Endothelial cell of hepatic sinusoid (primary cell): ENCODE measurements around the gene RNF14.

Experiments
- in situ Hi-C: cut with HindIII; loops from 2 replicates; pipeline ENCODE4 v1.10.0; 2017; ENCODE audit warnings: low sequenced_read_pairs

The RNF14 gene

DNA sequence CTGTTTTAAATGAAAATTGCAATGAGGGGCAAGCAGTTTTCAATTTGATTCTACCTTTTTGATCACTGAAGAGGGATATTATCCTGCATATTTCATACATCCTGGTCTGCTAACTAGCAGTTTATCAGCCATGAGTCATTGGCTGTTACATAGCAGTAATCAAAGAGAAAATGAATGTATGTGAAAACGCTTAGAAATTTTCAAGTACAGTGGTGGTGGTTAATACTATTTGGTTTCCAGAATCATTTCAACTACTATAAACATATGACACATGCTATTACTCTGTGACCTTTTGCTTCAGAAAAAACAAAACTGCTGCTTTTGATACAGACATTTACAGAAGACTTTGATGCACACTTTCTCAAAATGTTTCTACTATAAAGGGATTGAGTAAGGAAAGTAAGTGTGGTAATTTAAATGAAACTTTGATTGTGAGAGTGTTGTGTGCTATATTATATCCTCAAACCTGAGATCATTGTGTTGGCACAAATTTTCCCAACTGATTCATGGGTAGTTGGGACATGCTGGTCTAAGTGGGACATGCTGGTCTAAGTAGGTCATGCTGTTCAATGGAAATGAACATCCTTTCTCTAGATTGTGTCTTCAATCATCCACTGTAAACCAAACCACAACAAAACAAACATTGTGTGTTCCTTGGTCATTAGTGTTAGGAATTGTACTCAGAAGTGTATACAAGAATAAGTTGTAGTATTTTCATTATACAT lies 5.1 kb downstream of the RNF14 start:
- in situ Hi-C loops = loop anchor here (10.0 kb wide), 2 partner anchors 279 to 571 kb away; no protein-coding TSS in a partner anchor

DNA sequence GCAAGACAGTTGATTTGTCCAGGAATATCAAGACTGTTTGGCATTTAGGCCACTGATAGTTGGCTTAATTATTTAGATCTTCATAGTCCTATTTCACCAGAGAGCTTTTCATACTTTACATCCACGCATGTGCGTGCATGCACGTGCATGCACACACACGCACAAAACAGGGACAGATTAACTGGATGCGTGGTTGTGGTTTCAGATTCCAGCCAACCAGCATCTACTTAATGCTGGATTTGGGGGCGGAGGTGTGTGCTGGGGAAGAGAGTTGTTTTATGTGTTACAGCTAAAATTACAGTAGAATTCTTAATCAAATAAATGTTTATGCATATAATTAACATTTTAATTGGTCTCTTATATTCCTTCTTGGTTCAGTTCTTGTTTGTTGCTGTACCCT lies 7.3 kb downstream of the RNF14 start:
- in situ Hi-C loops = loop anchor here (10.0 kb wide), 2 partner anchors 281 to 569 kb away; no protein-coding TSS in a partner anchor

DNA sequence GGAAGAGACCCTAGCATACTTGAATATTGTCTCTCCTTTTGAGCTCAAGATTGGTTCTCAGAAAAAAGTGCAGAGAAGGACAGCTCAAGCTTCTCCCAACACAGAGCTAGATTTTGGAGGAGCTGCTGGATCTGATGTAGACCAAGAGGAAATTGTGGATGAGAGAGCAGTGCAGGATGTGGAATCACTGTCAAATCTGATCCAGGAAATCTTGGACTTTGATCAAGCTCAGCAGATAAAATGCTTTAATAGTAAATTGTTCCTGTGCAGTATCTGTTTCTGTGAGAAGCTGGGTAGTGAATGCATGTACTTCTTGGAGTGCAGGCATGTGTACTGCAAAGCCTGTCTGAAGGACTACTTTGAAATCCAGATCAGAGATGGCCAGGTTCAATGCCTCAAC lies 9.5 kb downstream of the RNF14 start:
- in situ Hi-C loops = loop anchor here (10.0 kb wide), 2 partner anchors 284 to 566 kb away; no protein-coding TSS in a partner anchor

DNA sequence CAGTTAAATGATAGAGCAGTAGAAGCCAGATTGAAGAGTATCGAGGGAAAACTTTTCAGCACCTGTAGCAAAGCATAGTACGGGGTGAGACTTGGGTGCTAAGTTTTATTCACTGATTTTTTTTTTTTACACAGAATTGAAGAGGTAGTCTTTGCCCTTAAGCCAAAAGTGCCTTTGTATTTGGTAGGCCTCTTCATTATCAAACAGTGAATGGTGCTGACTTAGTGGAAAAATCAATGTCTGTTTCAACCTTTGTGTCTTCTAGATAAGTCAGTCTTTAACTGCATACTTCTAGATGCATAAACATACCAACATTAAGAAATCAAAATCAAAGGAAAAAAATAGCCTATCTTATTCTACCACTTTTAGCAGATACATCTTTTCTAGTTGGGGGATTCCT lies 13.7 kb downstream of the RNF14 start:
- in situ Hi-C loops = no loop called here

DNA sequence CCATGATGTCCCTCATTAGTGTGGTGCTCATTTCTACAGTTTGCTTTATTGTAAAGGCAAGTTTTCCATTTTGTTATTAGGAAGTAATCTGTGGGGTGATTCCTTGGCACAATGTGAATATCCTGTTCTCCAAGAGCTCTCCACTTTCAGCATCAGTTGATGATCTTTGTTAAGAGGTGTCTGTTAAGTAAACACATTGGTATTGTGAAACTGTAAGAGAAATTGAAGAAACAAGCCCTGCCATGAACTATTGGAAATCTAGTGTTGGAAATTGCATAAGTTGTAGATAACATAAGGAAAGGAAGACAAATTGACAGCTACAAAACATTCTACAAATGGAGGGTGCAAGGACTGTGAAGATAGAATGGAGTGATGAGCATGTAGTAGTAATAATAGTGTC lies 17.2 kb downstream of the RNF14 start:
- in situ Hi-C loops = loop anchor here (5.0 kb wide), 1 partner anchor 161 kb away; no protein-coding TSS in a partner anchor

DNA sequence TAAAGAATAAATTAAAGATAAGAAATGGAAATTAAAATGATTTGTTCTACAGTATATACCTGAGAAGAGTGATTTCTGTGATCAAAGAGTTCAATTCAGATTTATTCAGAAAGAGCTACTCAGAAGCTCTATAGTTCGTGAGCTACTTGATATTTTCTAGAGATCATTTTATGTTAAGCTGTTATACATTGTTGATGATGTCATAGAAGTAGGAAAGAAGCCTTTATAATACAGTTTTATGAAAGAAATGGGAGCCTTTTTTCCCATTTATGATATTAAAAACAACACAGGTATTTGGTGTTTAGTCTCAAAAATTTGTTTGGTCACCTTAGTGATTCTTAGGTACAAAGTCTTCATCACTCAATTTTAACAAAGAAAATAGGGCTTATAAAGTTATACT lies 20.8 kb downstream of the RNF14 start:
- in situ Hi-C loops = loop anchor here (5.0 kb wide), 1 partner anchor 158 kb away; no protein-coding TSS in a partner anchor

DNA sequence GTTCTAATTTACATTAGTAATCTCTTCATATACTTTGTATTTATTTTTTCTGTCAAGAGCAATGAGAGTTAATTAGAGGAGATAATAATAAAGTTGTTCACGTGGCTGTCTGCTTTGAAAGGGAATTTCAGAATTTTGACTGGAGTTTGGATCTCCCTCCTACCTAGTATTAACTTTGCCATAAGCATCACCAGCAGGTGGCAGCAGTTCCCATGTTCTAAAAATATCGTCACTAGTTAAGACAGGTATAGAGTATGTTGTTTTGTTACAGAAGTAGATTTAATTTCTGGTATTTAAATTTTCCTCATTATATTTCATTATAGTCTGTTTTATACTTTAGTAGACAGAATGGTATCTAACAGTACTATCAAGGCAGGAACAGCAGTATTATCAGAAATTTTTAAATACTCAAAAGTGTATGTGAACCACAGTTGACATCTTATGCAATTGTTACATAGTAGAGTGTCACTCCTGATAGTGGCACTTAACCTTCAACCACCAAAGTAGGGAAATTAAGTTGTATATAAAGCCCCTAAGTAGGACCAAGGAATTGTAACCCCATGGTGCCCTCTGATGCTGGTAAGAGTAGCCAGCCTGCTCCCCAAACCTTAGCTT lies 23.6 kb downstream of the RNF14 start:
- in situ Hi-C loops = no loop called here

DNA sequence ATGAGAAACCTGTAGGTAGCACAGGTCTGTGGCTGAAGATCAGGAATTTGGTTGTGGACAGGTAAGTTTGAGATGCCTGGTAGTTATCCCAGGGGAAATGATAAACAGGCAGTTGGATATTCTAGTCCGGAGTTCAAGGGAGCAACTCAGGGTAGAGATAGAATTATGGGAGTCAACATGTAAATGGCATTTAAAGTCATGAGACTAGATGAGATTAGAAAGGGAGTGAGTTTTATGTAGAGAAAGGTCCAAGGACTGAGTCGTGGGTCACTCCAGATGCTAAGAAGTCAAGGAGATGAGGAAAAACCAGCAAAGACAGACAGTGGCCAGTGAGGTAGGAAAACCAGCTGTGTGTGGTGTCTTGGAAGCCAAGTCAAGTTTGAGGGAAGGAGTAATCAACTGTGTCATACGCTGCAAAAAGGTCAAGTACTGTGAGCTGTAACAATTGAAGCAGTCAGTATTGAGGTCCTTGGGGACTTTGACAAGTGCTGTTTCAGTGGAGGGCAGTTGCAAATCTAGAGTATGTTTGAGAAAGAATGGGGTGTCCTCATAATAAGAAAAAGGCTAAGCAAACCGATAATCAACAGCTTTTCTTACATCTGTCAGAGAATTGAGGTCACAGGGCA lies 25.7 kb downstream of the RNF14 start:
- in situ Hi-C loops = no loop called here

DNA sequence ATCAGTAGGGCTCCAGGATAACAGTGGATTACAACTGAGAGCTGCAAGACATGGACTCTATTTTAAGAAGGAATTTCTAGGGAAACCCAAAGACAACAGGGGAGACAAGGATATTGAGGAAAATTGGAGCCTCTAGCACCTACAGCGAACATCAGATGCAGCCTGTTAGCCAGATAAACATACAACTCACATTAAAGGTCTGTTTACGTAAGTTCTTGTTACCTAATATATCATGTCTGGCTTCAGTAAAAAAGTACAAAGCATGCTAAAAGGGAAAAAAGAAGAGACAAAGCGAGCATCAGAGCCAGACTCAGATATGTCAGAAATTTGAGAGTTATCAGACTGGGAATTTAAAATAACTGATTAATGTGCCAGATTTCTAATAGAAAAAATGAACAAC lies 26.8 kb downstream of the RNF14 start:
- in situ Hi-C loops = no loop called here

DNA sequence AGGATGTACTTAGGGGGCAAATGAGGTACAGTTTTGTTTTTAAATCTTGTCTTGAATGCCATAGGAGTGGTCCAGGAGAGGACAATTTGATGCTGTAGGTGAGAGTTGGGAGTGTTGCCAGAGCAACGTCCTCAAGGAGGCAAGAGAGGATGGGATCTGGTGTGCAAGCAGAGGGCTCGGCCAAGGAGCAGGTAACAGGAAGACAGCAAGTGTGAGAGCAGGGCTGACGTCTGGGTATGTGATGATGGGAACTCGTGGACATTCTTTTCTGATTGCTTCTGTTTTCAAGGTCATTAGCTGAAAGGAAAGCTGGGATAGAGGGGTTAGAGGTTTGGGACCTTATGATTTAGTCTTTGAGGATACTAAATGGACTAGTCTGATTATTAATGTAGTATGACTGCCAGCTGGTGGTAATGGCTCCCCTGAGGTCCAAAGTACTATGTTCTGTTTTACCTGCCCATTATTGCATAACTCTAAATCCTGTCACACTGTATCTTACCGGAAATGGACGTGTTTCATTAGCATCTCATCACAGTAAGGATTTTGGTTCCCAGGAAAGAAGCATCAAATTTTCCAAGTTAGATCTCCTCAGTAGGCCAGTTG lies 28.6 kb downstream of the RNF14 start:
- in situ Hi-C loops = no loop called here

DNA sequence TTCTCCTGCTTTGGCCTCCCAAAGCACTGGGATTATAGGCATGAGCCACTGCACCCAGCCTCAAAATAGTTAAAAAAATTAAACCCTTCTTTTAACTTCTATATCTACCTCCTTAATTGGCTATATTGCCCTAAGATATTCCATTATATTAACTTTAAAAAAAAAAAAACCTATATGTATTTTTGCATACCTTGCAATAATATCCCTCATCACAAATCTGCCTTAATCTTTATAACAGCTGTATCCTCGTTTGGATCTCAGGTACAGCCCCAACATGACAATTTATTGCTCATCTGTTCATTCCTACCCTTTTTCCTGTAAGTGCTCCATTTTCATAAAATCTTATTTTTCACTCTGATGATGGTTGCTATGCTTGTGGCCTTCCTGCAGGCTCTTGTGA lies 31.3 kb downstream of the RNF14 start:
- in situ Hi-C loops = no loop called here

DNA sequence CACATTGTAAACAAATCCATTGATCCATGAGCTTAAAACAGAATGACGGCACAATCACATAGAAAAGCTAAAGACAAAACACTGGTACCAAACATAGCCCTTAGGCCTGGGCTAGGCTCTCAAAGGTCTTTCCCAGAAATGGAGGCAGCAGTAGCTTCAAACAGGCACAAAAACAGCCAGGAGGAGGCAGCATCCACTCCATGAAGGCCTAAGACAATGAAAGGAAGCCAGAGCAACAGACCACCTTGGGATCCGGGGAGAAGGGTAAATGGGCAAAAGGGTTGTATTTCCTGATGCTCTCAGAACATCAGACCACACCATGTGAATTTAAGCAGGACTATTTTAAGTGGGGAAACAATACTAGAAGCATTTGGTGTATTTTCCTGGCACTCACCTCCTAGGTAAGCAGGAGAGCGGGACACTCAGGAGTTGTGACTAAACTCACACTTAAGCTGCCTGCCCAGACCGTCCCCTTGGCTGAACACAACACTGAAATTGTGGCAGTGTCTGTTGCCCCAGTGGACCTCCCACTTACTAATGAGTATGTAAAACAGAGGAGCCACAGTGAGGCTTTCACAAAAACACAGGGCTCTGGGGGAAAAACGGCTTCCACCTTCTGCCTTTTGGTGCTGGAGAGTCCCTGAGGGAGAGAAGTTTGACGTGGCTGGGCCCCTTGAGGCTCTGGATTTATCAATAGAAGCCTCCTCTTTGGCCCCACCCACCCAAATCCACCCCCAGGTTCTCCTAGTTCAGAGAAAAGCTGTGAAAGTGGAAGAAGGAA lies 32.0 kb downstream of the RNF14 start:
- in situ Hi-C loops = no loop called here

DNA sequence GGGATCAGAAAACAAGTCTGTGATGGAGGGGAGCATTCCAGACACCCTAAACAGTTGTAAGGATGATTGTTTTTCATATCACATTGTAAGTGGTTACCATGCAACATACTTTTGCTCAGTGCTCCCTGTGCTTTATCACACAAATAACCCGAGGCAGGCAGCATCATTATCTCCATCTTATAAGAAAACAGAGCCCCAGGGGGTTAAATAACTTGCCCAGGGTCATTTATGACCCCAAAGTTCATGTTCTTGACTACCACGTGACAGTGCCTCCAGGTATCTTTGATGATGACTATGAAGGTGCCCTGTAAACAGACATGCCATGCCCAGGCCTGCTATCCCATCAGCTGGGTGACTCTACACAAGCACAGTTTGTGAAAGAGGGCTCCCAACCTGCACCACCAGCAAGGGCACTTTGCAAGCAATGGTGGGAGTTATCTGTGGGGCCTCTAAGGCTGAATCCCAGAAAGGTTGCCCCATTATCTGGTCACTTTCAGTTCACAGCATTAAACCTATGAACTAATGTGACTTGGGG lies 34.4 kb downstream of the RNF14 start:
- in situ Hi-C loops = no loop called here

DNA sequence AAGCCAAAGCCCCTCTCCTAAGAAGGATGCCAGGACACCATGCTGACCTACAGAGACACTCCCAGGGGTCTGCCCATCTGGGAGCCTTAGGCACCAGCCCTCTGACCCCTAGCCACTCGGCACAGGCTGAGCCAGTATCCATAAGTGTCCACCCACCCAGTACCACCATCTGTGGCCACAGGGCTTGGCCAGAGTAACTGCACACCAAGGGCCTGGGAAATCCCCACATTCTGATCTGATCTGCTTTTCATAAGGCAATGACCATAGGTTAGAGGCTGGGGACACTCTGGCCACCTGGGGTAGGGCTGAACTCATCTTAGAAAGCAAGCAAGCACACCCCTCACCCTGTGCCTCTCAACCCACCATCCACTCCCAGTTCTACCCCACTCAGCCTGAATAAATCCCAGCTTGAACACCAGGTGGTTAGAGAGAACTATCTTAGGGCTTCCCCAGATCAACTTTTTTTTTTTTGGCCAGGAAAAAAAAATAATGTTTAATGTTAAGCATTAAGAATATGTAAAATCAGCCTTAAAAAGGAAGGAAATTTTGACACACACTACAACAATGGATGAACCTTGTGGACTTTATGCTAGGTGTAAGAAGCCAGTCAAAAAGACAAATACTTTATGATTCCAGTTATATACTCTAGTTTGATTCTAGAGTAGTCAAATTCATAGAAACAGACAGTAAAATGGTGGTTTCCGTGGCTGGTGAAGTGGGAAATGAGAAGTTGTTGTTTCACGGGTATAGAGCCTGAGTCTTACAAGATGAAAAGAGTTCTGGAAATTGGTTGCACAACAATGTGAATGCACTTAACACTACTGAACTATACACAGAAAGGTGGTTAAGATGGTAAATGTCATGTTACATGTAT lies 37.7 kb downstream of the RNF14 start:
- in situ Hi-C loops = no loop called here

DNA sequence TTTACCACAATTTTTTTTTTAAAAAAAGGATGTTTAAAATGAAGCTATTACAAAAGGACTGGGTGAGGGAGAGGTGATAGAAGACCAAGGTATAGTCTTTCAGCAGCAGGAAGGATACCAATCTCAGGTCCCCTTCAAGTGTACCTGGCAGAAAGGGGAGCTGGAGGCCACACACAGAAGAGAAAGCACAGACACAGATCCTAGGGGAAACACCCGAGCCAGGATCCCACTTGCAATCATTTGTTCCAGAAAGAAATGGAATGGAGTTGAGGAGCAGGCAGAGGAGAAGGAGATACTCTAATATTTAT lies 38.3 kb downstream of the RNF14 start:
- in situ Hi-C loops = no loop called here

DNA sequence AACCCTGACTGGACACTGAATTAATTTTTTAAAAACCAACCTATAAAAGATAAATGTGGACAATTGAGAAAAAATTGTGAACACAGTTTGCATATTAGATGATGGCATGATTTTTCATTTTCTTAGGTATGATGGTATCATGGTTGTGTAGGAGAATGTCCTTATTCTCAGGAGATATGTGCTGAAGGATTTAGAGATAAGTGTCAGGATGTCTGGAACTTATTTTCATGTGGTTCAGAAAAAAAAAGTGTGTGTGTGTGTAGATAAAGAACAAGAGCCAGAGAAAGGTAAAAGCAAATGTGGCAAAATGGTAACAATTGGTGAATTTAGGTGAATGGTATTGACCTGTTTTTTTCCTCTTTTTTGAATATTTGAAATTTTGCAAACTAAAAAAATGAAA lies 39.9 kb downstream of the RNF14 start:
- in situ Hi-C loops = no loop called here

DNA sequence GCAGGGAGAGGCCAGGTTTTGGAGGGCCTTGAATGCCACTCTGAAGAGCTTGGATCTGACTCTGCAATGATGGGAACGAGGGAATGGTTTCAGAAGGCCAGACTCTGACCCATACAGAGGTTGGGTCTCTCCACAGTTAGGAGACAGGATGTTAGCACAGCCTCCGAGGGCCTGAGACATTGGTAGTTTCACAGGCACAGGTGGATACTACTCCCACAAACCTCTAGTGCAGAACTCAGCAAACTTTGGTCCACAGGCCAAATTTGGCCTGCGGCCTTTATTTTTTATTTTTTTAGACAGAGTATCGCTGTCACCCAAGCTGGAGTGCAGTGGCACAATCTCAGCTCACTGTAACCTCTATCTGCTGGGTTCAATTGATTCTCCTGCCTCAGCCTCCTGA lies 41.0 kb downstream of the RNF14 start:
- in situ Hi-C loops = loop anchor here (5.0 to 10.0 kb wide), 2 partner anchors 57 to 535 kb away; no protein-coding TSS in a partner anchor

DNA sequence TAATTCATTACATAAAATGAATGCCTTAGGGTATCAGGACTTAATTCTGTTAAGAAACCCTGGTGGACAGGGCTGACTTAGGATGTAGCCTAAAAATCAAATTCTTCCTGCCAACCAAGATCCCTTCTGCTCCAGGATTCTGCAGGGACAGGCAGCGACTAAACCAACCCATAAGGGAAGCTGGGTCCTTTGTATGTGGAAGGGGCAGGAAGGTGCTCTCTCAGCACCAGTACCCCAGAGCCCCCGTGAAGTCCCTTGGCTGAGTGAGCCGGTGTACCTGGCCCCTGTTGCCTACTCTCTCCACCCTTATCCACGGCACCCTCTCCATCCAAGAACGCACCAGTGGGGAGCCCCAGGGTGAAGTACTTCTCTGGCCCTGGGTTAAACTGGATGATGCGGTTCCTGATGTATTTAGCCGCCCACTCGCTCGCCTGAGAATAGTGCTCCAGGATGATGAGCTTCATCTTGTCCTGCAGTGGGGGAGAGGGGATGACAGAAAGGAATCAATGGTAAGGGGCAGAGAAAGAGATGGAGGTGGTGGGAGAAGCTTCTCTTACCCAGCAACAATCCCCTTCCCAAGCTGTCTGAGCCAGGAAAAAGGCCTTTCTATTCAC lies 42.8 kb downstream of the RNF14 start:
- in situ Hi-C loops = loop anchor here (5.0 to 10.0 kb wide), 2 partner anchors 56 to 533 kb away; no protein-coding TSS in a partner anchor

DNA sequence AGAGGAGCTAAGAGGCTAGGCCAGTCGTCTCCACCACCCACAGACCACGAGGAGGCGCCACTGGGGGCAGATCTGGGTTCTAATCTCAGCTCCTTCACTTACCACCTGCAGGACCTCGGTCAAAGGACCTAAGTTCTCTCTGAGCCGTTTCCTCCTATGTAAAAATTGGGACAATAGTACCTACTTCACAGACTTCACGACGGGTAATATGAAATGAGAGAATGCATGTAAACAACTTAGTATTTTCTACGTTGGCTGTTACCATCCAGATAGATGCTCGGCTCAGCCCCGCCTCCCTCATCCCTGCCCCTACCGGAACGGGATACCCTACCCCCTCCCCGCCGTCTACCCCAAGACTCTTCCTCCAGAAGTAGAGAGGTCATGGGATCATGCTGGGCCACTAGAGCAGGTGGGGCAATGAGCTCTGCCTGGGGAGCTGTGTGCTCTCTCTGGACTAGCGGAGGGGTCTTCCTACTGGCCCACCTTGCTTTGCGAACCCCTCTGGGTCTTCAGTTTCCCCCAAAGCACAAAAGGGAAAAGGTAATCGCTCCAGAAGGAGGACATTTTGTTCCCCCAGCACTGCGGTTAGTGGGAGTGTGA lies 43.4 kb downstream of the RNF14 start:
- in situ Hi-C loops = loop anchor here (5.0 to 10.0 kb wide), 2 partner anchors 55 to 533 kb away; no protein-coding TSS in a partner anchor
